Hematopoietic multipotent progenitor cell treated with erythropoietin and hydrocortisone succinate and interleukin-3 and kit ligand, for 4 days (in vitro differentiated cells): ENCODE data around the gene JADE2.

Source experiments
- DNase-seq: peaks from one replicate; pipeline ENCODE4 v3.0.0-alpha.2; 2015

The JADE2 gene

DNA sequence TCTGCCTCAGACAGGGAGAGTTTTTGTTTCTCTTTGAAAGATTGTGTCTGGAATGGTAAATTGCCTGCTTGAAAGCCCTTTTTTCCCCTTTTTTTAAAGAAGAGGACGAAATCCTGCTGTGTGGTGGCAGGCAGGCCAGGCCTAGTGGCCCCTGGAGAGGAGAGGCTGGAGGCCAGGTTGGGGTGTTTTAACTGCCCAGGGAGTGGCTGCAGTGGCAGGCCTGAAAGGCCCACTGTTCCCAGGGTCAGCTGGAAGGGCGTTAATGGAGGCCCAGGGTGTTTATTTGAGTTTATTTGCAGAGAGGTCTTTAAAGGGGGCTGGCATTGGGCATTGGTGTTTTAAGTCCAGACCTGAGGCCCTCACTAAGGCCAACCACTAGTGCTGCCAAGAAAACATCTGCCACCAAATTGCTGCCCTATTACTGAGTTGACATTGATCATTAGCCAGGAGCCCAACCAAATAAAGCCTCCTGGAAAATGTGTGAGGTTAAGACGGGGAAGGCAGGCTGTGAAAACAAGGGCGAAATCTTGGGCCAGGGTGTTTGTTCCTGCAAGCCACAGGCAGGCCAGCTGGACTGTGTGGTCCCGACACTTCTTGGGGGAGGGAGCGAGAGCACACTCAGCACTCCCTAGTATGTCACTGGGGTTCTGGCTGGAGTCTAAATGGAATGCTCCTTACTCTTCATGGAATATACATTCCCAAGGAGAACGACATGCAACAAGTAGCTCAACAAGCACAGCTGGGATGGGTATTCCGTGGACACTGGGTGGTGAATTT is 5.0 kb downstream of the JADE2 start:
- DNase-seq: no peak

DNA sequence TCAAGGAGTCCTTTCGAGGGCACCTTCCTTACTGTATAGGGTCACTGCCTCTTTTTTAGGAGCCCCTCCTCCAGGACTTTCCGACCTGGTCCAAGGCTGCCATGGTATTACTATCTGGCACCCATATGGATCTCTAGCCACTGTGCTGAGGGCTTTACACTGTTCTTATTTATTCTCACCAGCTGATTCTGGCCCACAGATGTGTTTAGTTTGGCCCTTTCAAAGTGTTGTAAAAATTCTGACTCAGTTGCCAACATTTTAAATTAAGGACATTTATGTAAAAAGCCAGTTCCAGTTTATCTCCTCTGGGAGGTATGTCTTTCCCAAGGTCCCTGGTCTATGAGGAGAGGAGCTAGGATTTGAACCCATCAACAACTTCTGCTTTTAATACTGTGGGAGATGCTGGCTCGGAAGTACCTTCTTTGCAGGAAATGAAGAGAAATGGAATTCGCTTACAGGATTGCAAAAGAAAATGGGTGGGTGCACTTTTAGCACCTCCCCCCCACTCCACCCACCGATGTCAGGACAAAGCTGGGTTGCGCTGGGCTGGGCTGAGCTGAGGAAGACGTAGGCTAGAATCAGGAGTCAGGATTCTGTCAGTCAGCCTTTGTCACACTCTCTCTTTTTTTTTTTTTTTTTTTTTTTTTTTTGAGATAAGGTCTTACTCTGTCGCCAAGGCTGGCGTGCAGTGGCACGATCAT is 7.8 kb downstream of the JADE2 start:
- DNase-seq: no peak

DNA sequence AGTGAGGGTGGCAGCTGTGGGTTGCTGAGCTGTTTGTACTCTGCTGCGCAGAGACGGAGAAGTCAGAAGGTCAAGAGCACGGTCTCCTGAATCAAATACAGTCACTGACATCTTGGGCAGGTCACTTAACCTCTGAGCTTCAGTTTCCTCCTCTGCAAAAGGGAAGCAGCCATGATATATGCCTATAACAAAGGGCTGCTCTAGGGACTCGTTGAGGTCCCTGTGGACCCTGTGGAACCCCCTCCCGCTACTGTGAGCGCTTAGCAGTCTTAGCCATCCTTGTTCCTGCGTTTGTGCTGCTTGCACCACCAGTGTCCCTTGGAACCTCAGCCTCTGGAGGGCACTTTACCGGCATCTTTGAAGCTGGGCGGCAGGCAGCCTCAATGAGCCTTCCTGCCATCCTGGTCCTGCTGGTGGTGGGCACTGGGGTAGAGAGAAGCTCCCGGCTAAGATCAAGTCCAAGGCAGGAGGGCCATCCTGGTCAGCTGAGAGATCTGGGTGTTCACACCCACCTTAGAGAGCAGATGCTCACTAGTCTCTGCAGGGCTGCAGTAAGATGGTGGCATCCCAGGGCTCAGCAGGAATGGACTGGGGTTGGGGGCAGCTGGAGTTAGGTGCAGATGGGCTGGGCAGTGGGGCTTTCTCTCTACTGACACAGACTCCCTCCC is 8.7 kb downstream of the JADE2 start:
- no peak for DNase-seq

DNA sequence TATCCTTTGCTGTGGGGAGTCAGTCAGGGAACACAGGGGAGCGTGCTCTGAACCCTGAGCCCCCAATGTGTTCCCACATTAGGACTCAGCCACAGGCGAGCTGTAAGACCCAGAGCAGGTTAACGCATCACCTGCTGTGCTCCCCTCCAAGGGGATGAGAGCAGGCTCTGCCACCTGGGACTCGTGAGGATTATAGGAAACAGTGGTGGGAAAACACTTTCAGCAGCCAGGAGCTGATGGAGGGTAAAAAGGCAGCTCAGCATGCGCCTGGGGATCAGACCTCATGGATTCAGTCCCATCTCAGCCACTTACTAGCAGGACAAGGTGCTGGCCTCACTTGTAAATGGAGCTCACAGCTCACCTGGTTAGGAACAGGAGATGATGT is 9.2 kb downstream of the JADE2 start:
- no peak for DNase-seq

DNA sequence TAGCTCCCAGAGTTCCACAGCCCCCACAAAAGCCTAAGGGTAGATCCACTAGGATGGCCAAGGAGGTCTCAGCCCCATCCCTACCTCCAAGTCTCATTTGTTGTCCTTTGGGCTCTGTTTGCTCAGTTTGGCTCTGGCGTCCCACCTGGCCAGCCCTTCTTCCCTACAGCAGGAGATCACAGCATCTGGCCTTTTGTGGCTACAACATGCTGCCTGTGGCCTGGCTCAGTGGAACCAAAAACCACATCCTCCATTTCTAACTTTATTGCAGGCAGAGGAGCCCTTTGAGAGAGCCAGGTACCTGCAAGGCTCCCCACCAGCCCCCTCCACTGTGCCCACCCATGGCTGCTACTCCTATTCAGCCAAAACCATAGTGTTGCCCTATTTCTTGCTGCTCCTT is 11.4 kb downstream of the JADE2 start:
- no peak for DNase-seq

DNA sequence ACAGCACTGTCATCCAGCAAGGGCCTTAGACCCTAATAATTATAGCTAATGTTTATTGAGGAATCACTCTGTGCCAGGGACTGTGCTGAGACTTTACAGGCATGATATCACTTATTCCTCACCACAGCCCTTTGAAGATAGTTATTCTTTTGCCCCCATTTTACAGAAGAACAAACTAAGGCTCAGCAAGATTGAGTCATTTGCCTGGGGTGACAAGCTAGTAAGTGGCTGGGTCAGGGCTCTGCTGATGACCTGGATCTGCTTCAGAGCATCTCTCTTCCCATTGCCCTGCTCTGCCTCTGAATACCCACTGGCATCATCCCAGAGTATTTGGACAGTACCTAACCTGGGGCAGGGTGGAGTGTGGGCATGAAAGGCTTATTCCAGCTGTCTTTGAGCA is 11.8 kb downstream of the JADE2 start:
- DNase-seq: no peak

DNA sequence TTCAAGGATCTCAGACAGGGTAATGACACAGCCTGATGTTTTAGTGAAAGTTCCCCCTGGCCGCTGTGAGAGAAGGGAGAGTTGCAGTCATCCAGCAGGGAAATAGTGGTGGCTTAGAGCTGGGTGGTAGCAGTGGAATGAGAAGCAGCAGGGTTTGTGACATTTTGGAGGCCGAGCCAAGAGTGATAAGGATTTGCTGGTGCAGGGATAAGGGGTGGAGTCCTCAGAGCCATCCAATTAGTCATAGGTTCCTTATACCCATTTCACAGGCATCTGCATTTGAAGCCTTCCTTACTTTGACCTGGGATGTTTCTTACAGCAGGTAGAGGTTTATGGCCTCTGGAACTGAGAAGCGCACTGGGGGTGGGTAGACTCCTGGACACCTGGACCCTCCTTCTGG is 12.8 kb downstream of the JADE2 start:
- no peak for DNase-seq

DNA sequence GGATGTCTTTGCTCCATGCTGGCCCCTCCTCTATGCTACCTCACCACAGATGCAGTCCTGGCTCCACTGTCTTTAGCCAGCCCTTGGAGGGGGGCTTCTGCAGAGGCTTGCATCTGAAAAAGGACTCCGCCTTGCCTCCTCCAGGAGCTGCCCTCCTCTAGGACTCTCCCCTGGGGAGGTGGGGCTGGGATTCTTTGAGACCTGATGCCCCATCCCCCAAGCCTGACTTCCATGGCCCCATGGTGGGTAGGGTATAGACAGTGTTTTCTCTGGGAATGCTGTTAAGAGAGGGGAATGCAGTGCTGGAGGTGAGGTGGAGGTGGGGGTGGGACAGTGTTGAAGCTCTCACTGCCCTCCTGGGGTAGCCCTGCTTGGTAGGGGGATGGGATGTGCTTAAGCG is 14.3 kb downstream of the JADE2 start:
- DNase-seq: no peak

DNA sequence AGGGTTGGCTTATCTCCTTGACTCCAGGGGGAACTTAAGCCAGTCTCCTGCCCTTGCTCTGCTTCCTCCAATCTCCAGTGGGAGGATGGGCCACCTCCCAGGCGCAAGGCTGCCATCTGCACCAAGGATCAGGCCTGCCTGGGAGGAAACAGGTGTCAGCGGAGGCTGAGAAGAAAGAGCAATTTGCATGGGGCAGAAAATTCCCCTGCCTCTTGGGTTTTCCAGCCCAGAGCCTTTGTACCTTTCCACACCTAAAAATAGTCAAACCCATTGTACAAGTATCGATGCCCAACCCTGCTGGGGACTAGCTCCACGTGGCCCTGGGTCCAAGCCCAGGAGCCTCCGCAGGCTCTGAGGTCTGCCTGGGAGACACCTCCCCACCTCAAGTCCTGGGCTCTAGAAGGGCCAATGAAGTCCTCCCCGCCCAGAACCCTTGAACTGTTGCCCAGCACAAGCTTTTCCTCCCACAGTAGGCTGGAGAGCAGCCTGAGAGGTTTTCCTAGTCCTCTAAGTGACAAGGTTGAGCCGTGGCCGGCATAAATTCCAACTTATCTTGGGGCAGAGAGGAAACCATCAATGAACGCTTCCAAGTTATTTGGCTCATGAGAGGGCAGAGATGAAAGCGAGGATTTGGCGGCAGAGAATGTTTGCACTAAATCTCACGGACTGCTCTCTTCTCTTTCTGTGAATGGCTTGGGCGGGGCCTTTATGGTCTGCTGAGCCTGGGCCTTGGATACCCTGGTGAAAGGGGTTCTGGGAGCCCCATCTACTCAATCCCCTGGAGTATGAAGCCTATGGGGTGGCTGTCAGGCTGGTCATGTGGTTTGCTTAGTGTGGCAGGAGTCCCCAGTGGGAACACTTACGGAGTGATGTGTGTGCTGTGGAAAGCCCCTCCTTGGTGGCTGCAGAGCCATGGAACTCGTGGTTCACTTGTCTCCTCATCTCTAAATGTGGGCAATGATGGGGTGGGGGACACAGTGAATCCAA is 15.6 kb downstream of the JADE2 start:
- DNase-seq: no peak

DNA sequence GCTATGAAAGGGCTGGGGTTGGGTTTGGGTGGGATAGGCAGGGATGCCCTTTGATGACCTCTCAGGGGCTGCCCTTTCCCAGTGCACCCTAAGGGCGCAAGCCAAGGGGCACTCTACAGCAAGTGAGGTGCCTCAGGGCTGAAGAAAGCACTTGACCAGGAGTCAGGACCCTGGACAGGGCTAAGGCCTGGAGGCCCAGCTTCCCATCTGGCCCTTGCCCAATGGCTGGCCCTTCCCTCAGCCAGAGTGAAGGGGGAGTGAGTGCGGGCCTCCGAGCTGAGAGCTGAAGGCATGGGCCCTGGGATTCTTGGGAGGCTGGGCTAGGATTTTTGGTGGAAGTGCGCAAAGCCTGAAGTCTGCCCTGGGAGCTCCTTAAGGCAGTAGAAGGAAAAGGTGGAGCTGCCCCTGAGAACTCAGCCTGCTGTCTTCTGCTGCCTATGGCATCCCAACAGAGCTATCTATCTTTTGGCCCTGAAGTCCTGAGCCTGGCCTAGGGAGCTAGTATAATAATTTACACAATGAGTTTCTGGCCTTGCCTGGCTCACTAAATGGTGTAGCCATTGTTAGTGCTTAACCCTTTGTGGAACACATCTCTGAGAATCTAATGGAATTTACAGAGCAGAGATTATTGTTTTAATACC is 16.4 kb downstream of the JADE2 start:
- peak; percentile 60 for DNase-seq

DNA sequence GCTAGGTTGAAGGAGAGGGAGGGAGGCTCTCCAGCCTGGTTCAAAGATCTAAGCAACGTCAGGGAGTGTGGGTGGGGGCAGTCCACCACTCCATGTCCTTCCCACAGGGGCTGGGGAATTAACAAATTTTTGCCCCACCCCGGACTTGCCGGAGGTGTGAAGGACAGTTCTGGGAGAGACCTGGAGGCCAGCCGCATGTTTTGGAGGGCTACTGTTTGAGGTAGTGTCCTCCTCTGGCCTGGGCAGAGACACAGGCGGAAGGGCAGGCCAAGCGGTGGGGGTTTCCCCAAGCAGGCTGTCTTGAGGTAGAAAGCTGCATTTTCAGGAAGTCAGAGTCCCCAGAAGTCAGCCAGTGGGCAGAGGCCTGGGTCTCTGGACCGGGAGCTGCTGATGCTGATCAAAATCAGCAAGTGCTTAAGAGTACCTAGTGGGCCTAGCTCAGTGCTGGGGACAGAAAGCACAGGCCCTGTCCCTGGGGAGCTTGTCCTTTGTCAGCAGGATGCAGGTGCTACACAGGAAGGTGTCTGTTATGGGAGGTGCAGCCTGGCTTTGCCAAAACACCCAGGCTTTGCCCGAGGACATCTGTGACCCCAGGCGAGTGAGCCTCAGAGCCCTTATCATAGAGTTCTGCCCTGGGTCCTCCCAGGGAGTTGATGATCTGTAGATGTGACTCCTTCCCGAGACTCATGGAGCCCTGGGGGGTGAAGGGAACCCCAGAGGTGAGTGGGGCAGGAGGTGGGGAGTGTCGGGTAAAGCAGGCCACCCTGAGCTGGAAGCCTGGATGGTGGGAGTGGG is 18.5 kb downstream of the JADE2 start:
- DNase-seq: peak; percentile 63

DNA sequence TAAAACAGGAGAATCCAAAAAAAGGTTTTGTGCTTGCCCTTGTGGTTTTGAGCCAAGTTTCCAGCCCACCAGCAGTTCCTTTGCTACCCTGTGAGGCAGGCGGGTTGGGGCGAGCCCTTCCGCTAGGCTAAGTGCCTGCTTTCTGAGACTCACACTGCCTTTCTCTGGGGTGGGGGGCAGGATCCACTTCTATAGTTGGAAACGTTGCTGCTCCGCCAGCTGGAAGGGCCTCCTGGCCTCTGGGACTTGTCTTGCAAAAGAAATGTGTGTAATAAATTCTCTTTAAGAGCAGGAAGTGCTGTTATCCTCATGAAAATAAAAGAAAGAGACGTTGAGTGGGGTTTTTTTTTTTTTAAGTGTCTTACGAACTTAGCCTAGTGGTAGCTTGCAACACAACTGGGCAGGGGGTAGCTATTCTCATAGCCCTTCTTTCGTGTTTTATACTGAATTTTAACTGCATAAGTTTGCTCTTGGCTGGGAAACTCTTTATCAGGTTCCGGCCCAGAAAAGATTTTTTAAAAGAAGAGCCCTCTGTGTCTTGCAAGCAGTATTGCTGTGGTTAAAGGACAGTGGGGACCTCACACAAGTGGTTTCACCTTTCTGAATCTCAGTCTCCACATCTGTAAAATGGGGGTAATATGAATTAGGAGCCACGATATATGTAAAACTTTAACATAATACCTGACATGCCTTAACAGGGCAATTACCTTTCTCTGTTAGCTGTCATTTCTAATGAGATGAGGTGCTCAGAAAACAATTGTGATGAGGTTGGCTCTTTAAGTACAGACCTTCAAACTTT is 19.8 kb downstream of the JADE2 start:
- DNase-seq: peak; percentile 78

DNA sequence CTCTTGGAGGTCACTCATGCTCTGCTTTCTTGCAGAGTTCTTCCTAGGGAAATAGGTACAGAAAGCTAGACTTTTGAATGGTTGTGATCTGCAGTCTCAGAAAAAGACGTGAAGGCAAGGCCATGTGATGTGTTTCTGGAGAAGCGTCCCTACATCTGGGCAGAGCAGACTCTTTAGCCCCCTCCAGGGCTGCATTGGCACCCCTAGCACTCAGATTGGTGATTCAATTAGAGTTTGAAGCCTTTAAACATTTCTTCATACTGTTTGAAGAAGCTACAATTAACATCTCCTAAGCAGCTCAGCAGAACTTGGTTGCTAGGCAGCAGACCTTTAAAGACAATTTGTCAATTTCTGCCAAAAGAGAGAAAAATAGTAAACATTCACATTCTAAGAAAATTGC is 21.6 kb downstream of the JADE2 start:
- DNase-seq: no peak

DNA sequence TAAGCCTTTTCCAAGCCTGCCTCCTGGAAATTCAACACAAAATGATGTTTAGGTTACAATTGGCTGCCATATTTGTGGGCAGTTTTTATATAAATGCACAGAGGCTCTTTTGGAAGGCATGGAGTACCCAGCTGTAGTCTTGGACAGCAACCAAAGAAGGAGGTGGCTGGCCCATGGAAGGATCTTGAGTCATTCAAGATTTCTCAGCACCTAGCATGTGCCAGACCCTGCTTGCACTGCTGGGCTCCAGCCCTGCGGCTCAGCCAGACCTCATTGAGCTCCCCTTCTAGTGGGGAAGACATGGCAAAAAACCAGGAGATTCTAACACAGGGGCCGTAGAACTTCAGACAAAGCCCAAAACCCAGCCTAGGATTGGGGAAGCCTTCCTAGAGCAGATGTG is 22.1 kb downstream of the JADE2 start:
- DNase-seq: no peak

DNA sequence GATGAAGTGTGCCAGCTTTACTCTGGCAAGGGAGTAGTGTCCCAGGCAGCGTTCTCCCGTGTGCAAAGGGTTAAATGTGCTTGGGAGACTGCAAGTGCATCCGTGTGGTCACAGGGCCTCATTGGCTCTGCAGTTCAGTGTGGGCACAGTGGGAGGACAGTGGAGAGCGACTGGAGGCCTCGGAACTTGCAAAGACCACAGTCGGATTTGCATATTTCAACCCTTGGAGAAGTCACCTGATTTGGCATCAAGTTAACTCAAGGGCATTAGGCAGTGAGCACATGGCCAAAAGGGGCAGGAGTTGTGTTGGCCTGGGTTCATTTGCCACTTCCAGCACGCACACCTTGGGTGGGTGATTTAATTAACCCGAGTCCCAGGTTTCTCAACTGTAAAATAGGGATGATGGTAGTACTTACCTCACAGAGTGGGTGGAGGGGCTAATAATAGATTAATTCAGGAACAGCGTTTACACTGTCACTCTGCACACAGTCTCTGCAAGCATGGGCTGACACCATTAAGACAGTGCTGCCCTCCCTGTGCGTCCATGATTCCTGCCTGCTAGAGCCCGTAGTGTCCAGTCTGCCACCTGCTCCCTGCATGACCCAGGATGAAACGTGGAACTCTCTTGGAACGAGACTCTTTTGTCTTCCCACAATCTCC is 22.7 kb downstream of the JADE2 start:
- no peak for DNase-seq

DNA sequence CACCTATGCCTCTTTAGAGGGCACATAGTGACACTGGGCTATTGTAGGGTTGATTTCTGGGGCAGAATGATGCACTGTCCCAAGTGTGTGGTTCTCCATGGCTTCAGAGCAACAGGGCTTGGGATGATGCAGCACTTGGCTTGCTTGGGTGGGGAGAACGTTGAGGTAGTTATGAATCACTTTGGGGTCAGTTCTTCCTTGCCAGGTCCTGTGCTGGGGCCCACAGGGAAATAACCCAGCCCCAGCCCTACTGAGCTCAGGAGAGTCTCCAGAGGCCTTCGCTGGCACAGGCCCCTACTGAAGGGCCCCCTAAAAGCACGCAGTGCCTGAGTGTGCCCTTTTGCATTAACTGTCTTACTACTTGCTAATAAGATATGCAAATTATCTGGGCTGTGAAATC is 24.2 kb downstream of the JADE2 start:
- DNase-seq: no peak

DNA sequence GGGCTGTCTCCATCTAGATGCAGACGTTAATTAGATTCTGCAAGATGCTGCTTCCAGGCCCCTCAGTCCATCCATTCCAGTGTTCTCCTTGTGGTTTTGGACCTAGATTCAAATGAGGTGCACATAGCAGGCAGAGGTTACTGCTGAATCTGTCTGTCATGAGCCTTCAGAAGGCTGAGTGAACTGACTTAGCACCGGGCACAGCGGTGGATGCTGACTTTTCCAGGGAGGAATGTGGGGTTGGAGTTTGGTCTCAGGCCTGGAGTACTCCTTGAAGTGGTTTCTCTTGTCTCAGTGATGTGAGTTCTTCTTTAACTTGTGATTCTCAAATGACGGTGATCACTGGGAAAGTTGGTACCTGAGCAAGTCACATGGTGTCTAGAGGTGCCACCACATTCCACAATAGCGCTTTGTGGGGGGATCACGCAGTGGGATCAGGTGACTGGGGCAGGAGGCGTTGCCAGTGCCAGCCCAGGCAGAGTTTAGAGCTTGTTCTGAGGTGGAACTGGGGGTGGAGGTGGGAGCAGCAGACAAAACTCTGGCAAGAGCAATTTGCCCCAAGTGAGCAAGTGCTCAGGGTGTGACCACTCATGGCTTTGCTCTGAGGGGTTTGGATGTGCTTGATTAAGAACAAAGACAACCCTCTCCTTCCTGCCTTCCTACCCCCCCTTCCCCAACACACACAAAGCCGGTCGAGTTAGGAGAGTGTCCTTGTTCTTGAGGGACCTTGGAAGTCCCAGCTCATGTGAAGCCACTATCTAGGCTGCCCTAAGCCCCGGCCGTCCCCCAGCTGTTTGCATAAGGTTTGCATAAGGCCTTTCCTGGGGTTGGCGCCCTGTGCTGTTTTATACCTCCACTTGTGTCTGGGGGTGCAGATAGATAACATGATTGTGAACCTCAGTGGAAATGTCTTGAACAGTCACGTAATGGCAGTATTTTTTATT is 25.1 kb downstream of the JADE2 start:
- DNase-seq: peak; percentile 46

DNA sequence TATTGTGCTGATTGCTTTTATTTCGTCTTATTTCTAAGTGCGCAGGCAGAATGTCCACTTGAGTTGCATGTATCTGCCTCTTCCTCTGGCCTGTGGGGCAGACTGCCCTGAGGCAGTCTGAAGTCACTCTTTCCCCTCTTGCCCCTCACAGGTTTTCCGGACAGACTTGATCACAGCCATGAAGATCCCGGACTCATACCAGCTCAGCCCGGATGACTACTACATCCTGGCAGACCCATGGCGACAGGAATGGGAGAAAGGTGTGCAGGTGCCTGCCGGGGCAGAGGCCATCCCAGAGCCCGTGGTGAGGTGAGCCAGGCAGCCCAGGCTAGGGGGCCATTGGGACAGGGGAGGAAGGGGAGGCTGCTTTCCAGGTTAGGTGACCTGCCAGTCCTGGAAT is 26.4 kb downstream of the JADE2 start:
- DNase-seq: no peak

DNA sequence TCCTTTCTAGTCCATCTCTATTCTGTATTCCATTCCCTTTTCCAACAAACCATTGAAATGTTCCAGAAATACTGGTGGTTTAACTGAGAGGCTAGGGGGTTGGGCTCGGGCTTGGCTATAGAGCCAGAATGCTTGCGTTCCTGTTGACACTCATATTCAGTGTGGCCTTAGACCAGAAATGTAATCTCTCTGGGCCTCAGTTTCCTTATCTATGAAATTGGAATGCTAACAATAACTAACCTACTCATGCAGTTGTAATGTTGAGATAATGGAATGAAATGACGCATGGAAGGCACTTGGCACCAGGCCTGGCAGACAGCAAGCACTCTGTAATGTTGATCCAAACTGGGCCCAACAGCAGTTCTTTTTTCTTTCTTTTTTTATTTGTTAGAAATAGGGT is 26.8 kb downstream of the JADE2 start:
- DNase-seq: peak; percentile 51
